ENCODE data around the gene CACNG1.

The CACNG1 gene

GRCh38 chr17:67059372-67059771, 15.0 kb downstream of the CACNG1 start:
- H3K4me3 ChIP-seq (ENCODE audit: low read depth, low read length) = no peak overlapping the region
- TF ChIP-seq MYC (IDR thresholded peaks at IDR 0.05; ENCODE audit: low read depth, low read length) = no peak
- TF ChIP-seq MAX (IDR thresholded peaks at IDR 0.05; ENCODE audit: low read depth, low read length) = no peak
- no peak for TF ChIP-seq CTCF (IDR thresholded peaks at IDR 0.05; ENCODE audit: low read depth, low read length)
- no peak for TF ChIP-seq POLR2A (IDR thresholded peaks at IDR 0.05; ENCODE audit: extremely low read depth, insufficient read length)
- no peak for DNase-seq (ENCODE audit: low read depth)

- no peak for DNase-seq (ENCODE audit: low read depth)
- TF ChIP-seq MYC (IDR thresholded peaks at IDR 0.05; ENCODE audit: low read depth, low read length) = no peak
- TF ChIP-seq POLR2A (IDR thresholded peaks at IDR 0.05; ENCODE audit: extremely low read depth, insufficient read length) = no peak
- no peak for TF ChIP-seq CTCF (IDR thresholded peaks at IDR 0.05; ENCODE audit: low read depth, low read length)
- TF ChIP-seq MAX (IDR thresholded peaks at IDR 0.05; ENCODE audit: low read depth, low read length) = no peak
These were observed 18.8 kb downstream of the CACNG1 start for GRCh38 chr17:67063141-67063540.

GRCh38 chr17:67066717-67067116, 22.4 kb downstream of the CACNG1 start:
- DNase-seq (ENCODE audit: low read depth) = no peak
- TF ChIP-seq POLR2A (IDR thresholded peaks at IDR 0.05; ENCODE audit: extremely low read depth, insufficient read length) = no peak
- no peak for TF ChIP-seq MYC (IDR thresholded peaks at IDR 0.05; ENCODE audit: low read depth, low read length)
- TF ChIP-seq MAX (IDR thresholded peaks at IDR 0.05; ENCODE audit: low read depth, low read length) = no peak
- no peak for TF ChIP-seq CTCF (IDR thresholded peaks at IDR 0.05; ENCODE audit: low read depth, low read length)
- H3K4me3 ChIP-seq (ENCODE audit: low read depth, low read length) = no peak overlapping the region

More at GRCh38 chr17:67063141-67063540, 18.8 kb downstream of the CACNG1 start:
- no peak overlapping the region for H3K4me3 ChIP-seq (ENCODE audit: low read depth, low read length)

GRCh38 chr17:67067571-67068482, 23.5 kb downstream of the CACNG1 start:
- DNase-seq (ENCODE audit: low read depth) = no peak
- H3K4me3 ChIP-seq (ENCODE audit: low read depth, low read length) = no peak overlapping the region
- TF ChIP-seq CTCF (IDR thresholded peaks at IDR 0.05; ENCODE audit: low read depth, low read length) (no peak), POLR2A (IDR thresholded peaks at IDR 0.05; ENCODE audit: extremely low read depth, insufficient read length) (no peak), MAX (IDR thresholded peaks at IDR 0.05; ENCODE audit: low read depth, low read length) (no peak), MYC (IDR thresholded peaks at IDR 0.05; ENCODE audit: low read depth, low read length) (no peak)

- no peak for DNase-seq (ENCODE audit: low read depth)
- H3K4me3 ChIP-seq (ENCODE audit: low read depth, low read length) = no peak overlapping the region
- TF ChIP-seq MAX (IDR thresholded peaks at IDR 0.05; ENCODE audit: low read depth, low read length) = no peak
These were observed 24.6 kb downstream of the CACNG1 start for GRCh38 chr17:67068999-67069398.

- no peak for TF ChIP-seq CTCF (IDR thresholded peaks at IDR 0.05; ENCODE audit: low read depth, low read length)
- TF ChIP-seq MAX (IDR thresholded peaks at IDR 0.05; ENCODE audit: low read depth, low read length) = no peak
- no peak for TF ChIP-seq POLR2A (IDR thresholded peaks at IDR 0.05; ENCODE audit: extremely low read depth, insufficient read length)
- no peak for TF ChIP-seq MYC (IDR thresholded peaks at IDR 0.05; ENCODE audit: low read depth, low read length)
- no peak for DNase-seq (ENCODE audit: low read depth)
- H3K4me3 ChIP-seq (ENCODE audit: low read depth, low read length) = no peak overlapping the region
These were observed 25.3 kb downstream of the CACNG1 start for GRCh38 chr17:67069603-67070136.
